NCI-H2171 treated with DMSO at 0.1 percent for 48 hours (cell line): ENCODE data around the gene KDM4F.

Source experiments
- DNase-seq: peaks from one replicate; lab custom pipeline; 2025; lab: John Stamatoyannopoulos, UW

The KDM4F gene

DNA sequence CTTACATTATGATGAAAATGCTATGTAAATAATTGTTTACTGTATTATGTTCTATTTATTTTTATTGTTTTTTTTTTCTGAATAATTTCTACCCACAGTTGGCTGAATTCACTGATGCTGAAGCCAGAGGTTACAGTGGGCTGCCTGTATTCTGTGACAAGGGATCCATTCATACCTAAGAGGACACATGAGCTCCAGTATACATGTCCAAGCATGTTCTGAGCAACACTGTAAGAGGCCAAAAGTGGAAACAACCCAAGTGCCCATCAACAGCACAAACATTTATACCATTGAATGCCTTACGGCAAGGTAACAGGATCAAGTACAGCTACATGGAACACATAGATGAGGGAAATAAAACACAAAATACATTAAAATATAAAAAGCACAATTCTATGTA is 16.1 kb downstream of the KDM4F start:
- DNase-seq: peak; percentile 56

DNA sequence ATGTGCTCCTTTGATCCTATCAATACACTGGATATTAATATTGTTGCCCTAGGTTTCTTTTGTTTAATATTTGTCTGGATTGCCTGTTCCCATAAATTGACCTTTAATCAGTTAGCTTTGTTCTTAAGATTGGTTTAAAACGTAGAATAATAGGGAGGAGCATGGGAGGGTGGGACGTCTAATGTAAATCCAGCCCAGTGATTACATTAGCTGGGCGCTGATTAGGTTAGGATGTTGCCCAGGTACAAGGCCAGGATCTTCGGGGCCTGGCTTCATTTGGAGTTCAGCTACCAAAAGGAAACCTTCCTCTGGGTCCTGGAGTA is 17.5 kb downstream of the KDM4F start, which contains the start of gene SRSF8:
Gene SRSF8, plus strand, starts transcription at position 204 of the 323 bp plus-strand sequence. CDS start 308 bp downstream, outside the sequence.
- DNase-seq: no peak

DNA sequence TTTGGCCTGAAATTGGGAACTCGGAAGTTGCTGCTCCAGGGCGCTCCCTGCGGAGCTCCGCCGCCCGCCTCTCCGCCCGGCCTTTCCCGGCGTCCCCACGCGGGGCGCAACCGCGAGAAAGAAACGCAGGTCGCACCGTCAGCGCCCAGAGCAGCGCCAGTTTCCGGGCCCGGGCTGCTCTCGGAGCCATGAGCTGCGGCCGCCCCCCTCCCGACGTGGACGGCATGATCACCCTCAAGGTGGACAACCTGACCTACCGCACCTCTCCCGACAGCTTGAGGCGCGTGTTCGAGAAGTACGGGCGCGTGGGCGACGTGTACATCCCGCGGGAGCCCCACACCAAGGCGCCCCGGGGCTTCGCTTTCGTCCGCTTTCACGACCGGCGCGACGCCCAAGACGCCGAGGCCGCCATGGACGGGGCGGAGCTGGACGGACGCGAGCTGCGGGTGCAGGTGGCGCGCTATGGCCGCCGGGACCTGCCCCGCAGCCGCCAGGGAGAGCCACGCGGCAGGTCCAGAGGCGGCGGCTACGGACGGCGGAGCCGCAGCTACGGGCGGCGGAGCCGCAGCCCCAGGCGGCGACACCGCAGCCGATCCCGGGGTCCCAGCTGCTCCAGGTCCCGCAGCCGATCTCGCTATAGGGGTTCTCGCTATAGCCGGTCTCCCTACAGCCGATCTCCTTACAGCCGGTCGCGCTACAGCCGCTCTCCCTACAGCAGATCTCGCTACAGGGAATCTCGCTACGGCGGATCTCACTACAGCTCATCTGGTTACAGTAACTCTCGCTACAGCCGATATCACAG is 18.0 kb downstream of the KDM4F start:
- DNase-seq: peak; percentile 81

DNA sequence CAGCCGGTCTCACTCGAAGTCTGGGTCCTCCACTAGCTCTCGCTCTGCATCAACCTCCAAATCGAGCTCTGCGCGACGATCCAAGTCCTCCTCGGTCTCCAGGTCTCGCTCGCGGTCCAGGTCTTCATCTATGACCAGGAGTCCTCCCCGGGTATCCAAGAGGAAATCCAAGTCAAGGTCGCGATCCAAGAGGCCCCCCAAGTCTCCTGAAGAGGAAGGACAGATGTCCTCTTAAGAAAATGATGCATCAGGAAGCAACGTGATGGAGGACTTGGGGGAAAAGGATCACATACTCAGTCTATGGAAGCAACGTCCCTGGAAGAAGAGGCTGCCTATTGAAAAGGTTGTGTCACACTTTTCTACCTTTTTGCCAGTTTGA is 18.6 kb downstream of the KDM4F start:
- DNase-seq: peak; percentile 81

DNA sequence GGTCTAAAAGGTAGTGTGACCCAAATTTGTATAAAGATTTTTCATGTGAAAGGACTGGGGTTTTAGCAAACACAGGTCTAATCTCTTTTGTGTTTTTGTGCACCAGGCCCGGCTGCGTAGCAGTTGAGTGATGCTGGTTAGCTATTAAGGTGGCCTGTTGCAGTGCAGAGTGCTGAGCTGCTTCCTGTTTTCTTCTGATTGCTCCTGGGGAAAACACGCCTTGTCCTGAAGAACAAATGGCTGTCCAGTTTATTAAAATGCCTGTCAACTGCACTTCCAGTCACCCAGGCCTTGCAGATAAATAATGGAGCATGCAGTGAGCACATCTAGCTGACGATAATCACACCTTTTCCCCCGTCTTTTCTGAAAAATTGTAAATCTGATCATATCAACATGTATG is 19.3 kb downstream of the KDM4F start:
- DNase-seq: peak; percentile 90

DNA sequence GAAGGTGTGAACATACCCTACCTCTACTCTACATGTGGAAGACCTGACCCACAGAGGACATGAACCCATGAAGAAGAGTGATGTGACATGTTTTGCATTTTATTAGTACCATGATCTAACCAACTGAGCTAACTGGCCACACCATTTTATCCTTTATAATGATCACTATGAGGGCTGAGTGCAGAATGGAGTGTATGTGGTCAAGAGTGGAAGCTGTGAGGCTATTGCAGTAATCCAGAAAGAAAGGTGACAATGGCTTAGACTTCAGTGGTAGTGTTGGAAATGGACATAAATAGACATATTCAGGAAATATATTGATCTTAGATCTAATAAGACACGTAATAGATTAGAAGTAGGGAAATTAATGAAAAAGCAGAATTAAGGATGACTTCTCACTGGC is 21.2 kb downstream of the KDM4F start:
- DNase-seq: no peak

DNA sequence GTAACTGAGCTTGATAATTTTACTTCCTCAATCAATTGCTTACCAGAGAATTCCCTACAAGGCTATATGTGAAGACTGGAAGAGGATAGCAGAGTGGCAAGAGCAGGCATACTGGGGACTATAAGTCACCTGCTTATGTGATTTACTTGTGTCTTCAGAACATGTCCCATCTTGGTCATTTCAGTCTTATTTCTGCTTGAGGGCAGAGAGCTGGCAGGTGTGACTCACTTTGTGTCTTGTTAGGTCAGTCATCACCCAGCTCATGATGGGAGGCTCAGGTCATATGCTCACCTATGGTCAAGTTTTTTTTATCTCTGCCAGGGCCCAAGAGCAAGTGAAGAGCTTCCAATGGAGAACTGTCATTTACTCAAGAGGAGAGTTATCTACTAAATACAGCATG is 23.7 kb downstream of the KDM4F start:
- no peak for DNase-seq

DNA sequence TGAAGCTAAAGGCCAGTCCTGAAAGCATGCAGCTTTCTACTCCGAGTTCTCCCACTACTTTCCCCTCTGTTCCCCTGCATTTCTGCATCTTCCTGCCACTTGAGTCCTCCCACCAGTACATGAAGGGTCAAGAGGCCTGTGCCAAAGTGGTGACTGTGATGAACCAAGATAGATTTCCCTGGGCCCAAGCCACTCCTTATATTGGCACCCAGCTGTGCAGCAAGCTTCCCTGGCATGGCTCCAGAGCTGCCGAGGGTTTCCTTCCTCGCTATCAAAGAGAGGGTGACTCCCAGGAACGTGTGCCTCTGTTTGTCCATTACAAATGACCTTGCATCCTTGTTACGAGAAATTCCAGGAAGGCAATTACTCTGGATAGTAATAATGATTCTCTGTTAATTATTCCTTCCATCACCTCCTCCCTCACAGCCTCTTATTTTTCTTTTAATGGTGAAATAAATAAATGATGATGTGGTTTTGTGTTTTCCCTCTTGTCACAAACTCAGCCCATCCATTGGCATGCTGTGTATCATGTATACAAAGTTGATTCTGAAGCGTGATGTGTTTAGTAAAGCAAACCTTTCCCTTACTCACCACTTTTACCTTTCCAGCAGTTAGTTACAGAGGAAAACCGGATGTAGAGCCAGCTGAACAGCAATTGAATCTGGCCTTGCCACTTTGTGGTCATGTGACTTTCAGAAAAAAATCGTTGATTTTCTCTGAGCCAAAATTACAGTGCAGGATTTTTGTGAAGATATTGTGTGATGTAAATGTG is 25.8 kb downstream of the KDM4F start:
- DNase-seq: peak; percentile 49

DNA sequence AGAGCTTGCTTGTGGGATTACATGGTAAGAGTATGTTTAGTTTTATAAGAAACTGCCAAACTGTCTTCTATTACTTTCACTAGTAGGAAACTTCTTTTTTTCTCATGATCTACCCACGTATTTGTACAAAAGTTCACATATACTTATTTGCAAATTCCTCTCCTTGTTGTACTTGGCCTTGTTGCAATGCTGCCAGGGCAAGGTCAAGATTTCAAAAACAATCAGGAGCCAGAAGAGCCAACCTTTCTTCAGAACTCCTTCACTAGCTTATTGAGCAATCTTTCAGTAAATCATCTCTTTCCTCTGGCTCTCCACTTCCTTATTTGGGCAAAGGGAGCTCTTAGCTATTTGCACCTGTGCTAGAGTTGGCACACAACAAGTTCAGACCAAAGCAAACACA is 27.2 kb downstream of the KDM4F start:
- DNase-seq: no peak

DNA sequence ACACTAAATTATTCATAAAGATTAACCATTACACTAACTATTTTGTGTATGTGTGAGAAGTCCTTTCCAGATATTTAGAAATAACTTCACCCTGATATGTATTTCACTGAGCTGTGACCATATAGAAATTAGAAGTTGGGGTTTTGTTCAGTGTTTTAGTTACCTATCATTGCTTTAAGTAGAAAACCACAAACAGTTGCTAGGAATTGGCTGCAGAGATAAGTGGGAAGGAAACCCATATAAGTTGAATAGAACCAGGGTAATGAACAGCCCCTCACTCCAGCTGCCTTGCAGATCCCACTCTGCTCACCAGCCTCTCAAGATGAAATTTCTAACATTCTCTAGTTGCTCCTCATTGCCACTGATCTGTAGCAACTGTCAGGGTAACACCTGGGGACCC is 27.8 kb downstream of the KDM4F start:
- DNase-seq: no peak

DNA sequence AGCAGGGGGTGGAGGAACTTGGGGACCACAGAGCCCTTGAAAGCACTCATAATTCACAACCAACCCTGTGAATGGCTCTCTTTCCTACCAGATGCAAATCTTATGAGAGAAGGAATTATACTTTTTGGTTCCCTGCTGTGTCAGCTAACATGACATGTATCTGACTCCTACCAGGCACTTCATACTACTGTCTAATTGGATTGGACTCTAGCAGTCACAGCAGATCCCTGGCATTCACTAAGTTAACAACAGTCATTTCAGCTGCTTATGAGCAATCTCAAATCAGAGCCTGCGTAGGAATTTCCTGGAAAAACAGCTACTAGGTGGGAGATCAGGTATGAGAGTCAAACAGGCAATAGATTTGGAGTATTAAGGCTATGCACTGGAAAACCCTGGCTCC is 29.3 kb downstream of the KDM4F start:
- no peak for DNase-seq

DNA sequence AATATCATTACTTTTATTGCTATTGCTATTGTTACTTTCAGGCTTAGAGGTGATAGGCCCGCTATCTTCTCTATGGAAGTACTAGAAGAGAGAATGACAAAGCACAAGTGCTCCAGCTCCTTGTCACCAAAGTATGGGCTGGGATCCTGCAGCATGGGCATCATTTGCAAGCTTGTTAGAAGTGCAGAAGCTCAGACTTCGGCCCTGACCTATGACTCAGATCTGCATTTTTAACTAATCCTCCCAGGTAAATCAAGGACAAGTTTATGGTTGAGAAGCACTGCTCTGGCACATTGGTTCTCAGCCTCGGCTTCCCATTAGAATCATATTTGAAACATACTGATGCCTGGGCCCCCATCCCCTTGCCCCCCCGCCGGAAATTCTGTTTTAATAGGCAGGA is 31.8 kb downstream of the KDM4F start:
- DNase-seq: no peak

DNA sequence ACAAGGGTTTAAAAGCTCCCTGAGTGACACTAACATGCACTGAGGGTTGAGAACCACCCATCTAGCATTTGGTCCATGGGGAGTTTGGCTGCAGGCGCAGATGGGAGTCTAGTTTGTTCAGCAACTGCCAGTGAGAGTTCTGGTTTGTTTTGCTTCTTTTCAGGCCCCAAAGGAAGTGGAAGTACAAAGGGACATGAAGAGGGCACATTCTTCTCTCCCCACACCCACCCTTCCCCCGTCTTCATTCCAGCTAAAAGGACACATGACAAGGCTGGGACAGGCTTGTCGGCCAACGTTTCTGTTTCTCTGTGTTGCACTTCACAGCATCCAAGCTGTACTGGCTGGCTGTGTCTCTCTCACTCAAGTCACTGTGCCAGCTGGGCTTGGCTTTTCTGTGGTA is 32.2 kb downstream of the KDM4F start:
- no peak for DNase-seq

DNA sequence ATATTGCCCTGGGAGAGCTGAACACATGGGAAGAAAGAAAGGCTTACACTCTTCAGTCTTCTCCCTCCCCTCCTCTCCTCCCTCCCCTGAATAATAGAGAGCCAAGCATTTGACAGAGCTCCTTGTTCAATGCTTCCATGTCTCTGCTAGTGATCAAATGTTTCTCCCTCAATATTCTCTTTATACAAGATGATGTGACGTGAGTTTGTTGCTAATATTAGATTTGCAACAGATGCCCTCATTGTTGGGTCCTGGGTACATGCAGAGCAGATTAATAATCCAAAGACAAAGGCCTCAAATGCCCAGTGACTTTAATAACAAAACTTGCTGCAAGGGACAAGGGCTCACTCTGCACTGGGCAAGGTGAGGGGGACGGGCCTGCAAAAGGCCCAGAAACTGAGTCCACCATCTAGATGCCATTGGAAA is 33.4 kb downstream of the KDM4F start:
- no peak for DNase-seq

DNA sequence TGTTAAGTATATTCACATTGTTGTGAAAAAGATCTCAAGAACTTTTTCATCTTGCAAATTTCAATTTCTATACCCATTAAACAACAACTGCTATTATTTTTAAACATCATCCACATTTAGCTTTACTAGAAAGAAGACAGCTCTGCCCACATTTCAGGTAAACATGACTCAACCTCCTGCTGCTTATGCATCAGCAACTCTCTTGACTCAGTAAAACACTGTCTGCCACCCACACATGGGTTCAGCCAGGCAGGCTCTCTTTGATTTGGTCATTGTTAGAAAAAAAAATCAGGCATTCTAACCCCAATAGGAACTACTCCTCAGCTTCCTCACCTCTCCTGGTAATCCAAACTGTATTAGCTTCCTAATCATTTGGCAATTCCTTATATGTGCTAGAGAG is 35.3 kb downstream of the KDM4F start:
- DNase-seq: no peak

DNA sequence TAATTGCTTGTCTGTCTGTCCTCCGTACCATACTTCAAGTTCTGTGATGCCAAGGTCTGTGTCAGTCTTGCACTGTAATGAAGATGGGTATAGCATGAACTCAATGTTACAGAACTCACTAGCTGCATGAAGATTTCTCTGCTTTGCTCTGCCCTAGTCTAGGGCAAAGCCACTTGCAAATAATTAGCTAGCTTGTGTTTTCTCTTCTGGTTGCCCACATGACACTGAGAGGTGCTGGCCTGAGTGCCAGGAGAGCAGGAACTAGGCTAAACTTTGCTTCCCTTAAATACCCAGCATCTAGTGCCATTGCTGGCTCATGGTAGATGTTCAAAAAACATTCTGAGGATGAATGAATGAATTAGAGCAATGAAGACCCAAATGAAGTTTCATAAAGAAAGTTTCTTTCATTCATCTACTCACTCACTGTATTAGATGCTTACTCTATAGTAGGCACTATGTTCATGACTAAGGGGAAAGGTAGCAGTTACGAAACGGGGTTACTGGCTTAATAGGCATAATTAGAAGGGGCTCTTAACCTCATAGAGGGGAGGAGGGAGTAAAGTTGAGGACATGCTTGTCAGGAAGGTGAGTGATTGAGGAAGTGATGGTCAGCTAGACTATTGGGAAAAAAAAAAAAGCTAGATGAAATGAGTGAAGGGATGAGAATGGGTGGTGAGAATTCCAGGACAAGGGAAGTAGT is 36.0 kb downstream of the KDM4F start:
- no peak for DNase-seq

DNA sequence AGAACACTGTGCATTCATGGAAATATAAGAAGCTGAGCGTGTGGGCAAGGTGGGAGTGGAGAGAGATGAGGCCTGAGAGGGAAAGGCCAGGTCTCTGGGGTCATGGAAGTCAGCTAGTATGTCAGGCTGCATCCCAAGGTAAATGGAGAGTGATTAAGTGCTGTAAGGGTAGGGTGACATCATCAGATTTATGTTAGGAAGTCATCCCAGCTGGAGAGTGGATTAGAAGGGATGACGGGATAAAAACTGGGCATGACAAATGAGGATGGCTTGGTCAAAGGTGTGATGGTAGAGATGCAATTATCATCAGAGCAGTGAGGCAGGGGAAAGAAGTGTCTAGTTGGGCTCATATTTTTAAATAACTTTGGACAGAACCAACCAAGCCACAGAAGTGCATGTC is 36.9 kb downstream of the KDM4F start:
- DNase-seq: no peak

DNA sequence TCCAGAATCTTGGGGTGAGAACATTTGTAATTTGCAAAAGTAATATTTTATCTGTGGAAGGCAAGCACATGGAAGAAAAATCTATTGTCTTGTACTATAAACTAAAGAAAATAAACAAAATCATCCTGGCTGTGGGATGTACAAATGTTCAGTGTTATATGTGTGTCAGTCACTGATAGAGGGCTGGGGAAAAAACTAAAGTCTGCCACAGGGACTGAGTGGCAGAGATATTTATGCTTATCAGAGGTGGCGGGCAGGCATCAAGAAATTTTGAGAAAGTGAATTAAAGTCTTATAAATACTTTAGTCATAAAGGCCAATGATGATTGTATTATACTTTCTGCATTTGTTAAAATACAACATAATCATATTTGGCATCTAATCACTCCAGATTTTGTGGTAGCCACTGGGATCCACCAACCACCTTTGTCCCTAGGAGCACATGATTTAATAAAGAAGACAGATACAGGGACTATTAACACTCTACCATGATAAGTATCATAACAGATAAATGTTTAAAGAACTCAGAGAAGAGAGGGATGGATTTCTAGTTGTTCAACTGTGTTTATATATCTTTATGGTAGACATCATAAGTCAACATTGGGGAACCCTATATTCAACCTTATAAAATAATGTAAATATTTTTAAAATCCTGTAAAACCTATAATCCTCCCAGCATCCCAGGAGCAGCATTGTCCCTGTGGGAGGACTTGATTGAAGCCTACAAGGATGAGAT is 37.8 kb downstream of the KDM4F start:
- no peak for DNase-seq

DNA sequence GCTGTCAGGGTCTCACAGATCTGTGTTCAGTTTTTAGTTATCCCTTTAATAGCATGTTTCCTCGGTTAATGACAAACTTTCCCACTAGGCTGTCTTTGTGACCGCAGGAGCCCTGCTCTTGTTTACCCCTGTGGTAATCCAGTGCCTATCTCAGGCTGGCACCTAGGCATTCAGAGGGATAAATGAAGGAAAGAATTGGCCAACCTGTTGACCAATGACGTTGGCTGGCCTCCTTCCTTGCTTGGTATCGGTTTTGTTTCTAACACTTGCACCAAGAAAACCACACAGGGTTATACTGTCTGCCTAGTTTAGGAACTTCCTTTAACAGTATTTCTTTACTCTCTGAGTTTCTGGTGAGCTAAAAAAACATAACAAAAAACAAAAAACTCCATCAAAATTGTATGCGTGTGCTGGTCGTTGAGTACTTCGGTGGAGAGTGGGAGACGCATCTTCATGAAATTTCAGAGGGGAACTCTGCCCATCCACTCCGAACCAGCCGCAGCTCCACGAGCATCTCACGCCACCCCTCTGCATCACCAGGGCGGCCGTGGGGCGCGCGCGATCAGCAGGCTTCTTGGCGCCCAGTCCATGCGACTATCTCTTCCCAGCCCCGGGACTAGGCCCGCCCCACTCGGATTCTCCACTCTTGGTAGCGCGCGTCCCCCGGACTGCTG is 39.9 kb downstream of the KDM4F start:
- no peak for DNase-seq

DNA sequence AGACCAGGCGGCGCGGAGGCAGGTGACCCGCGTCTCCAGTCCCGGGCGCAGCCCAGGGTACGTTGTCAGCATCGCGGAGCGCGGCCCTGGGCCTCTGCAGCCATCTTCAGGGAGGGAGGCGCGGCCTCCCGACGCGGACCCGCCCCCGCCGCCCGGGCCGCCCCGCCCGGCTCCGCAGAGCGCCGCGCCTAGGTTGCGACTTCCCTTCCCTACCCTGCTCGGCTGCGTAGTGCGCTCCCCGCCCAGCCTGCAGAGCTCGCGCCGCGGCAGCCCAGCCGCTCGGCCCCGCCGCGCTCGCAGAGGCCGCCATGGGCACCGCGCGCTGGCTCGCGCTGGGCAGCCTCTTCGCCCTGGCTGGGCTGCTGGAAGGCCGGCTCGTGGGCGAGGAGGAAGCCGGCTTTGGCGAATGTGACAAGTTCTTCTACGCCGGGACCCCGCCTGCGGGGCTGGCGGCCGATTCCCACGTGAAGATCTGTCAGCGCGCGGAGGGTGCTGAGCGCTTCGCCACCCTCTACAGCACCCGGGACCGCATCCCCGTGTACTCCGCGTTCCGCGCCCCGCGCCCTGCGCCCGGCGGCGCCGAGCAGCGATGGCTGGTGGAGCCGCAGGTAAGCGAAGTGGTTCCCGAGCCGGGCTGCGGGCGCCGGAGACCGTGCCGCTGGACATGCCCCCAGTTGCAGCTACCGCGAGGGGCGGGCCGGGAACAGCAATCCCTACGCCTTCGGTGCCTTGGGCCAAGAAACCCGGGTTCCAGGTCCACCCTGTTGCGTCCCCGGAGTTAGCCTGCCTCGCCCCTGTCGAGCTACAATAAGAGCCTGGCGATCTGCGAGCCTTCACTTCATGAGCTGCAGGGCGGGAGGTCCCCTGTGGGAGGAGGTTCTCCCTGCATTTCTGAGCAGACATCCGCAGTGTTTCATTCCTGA is 40.7 kb downstream of the KDM4F start, which contains the start of gene ENDOD1:
Gene ENDOD1, plus strand, starts transcription at position 227 of the 923 bp plus-strand sequence. Its CDS starts 82 bp downstream, at position 309.
- DNase-seq: peak; percentile 69
